Left cardiac atrium (tissue), 4 donors: ENCODE measurements around the gene DYNC1H1. TPM values are rescaled to one million over a fixed set of nuclear protein-coding genes. Genes with fewer than 3 reads are reported as not detected.
"Not testable (repeated sequence)": the region's sequence is repeated elsewhere in the genome, so short reads cannot be mapped to it uniquely, and the experiment has no call there.

Source experiments
- ATAC-seq, 2 donors: fragments of 200-7000 bp; cut with Tn5 transposase; one replicate each; pipeline ENCODE4 v1.9.1; 2020; ENCODE audit warnings: mild to moderate bottlenecking in 2 of 2, moderate library complexity in 2 of 2
- DNase-seq: peaks from one replicate; pipeline ENCODE4 v3.0.0-alpha.2; 2020
- intact Hi-C, 2 donors: fragments of 100-400 bp; cut with DNase I; formaldehyde crosslinking; loops; one replicate each; pipeline versions ENCODE4 v1.14.1 to v1.15.1; 2022 to 2023
- total RNA-seq, 2 donors: library from RNA; stranded (reverse); fragmentation: NEBNext Ultra II Directional; extraction: Animal tissue kit (Norgen Biotek cat#: 25700); gene quantifications; one replicate each; pipeline ENCODE4 v1.2.1, GENCODE V29; 2021
- donor health status: DM: no; HTN: yes; CAD: no.
- donor health status: DM: no; HTN: yes; CAD: no; lungs with severe emphysema.
- donor health status: DM: yes; HTN: yes; CAD: no.
- donor health status: Dilated cardiomyopathy.

DYNC1H1 gene
- total RNA-seq, 2 donors from 2014 or later = 298 to 361 TPM

DNA sequence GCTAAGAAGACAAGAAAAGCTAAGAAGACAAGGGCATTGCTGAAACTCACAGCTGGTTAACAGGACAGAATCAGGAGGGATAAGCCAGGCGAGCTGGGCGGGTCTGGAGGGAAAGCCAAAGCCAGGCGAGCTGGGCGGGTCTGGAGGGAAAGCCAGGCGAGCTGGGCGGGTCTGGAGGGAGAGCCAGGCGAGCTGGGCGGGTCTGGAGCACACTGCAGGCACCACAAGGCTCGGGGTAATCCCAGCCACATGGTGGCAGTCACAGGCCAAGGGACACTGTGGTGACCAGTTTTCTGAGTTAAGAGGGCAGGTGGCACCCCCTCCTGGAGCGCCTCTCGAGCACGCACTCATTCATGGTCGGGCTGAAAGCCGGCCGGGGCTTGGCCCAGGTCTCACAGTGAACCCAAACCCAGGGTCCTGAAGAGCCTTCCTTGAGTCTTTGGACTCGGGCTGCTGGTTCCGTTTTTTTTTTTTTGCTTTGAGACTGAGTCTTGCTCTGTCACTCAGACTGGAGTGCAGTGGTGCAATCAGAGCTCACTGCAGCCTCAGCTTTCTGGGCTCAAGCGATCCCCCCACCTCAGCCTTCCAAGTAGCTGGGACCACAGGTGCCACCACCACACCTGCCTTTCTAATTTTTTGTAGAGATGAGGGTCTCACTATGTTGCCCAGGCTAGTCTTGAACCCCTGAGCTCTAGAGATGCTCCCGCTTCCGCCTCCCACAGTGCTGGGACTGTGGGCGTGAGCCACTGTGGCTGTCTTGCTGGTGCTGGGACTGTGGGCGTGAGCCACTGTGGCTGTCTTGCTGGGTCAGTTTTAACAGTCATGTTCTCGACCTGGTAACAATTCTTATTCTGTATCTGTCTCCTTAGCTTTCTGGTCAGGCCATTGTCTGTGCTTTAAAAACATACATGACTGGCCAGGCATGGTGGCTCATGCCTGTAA, 82.2 kb downstream of the DYNC1H1 start:
- ATAC-seq = peak; percentile 88 to 92
- DNase-seq = peak; percentile 90
- intact Hi-C loops = loop anchor here in 1 of 2 donors (5.0 kb wide), 1 partner anchor 51 kb away; no protein-coding TSS in a partner anchor

DNA sequence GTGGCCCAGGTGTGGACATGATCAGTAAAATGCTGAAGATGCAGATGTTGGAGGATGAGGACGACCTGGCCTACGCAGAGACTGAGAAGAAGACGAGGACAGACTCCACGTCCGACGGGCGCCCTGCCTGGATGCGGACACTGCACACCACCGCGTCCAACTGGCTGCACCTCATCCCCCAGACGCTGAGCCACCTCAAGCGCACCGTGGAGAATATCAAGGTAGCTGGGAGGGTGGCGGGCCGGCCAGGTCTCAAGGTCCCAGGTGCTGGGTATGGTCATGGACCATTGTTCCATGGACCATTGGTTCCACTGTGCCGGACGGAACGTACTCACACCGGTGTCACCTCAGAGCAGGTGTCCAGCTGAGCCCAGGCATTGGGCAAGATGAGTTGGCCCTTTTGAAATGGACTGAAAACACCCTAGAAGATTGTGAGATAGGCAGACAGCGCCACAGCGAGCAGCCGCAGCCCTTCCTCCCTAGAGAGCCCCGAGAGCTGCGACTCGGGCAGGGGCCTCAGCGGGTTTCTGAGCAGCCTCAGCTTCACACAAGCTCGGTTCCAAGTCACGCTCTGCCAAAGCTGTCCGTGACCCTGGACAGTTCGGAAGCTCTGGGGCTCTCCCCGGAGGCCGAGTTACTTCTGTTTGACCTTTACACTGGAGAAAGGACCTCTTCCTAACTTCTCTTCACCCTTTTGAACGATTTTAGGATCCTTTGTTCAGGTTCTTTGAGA, 83.6 kb downstream of the DYNC1H1 start:
- ATAC-seq (no peak), DNase-seq (no peak)
- intact Hi-C loops = loop anchor here in 1 of 2 donors (5.0 kb wide), 1 partner anchor 49 kb away; no protein-coding TSS in a partner anchor

DNA sequence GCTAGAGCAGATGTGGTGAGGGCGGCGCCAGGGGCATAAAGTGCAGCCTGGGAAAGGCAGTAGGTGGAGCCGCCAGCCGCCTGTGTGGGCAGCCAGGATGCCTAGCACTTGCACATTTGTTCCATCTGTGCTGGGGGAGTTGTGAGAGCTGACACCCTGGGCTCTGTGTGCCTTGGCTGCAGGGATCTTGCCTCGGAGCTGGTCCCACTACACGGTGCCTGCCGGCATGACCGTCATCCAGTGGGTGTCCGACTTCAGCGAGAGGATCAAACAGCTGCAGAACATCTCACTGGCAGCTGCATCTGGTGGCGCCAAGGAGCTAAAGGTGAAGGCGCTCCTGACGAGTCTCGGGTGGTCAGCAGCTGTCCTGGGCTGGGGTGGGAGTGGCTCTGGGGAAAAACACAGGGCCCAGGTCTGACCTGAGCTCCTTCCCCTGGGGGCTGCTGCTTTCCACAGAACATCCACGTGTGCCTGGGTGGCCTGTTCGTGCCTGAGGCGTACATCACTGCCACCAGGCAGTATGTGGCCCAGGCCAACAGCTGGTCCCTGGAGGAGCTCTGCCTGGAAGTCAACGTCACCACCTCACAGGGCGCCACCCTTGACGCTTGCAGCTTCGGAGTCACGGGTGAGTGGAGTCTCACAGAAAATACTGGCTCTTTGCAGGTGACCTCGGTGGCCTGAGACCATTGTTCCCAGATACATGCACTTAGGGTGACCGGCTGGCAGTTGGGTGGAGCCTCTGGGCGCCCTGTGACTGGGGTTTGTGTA, 85.1 kb downstream of the DYNC1H1 start:
- DNase-seq = no peak
- ATAC-seq = no peak
- intact Hi-C loops = loop anchor here in 1 of 2 donors (5.0 kb wide), 1 partner anchor 48 kb away; no protein-coding TSS in a partner anchor

DNA sequence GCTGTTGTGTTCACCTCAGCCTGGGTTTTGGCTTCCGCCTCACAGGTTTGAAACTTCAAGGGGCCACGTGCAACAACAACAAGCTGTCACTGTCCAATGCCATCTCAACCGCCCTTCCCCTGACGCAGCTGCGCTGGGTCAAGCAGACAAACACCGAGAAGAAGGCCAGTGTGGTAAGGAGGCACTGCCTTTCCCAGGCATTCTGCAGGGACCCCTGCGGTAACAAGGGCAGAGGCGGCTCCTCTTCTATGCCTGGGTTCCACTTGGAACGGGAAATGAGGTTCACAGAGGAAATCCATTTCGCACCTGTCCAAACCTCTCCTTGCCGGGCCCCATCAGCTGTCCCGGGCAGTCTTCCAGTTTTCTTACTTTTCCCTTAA, 85.6 kb downstream of the DYNC1H1 start:
- DNase-seq (no peak), ATAC-seq (no peak)
- intact Hi-C loops = no loop called here

GRCh38 chr14:102050625-102051024, 86.3 kb downstream of the DYNC1H1 start:
- no peak for DNase-seq
- peak; percentile 27 to 39 for ATAC-seq
- intact Hi-C loops = no loop called here

GRCh38 chr14:102052522-102052921, 88.1 kb downstream of the DYNC1H1 start:
- intact Hi-C loops = no loop called here
- DNase-seq = no peak

GRCh38 chr14:102055181-102055901, 91.0 kb downstream of the DYNC1H1 start:
- no peak for DNase-seq
- intact Hi-C loops = no loop called here
- peak in 1 of 2 donors; percentile 34 for ATAC-seq

More at GRCh38 chr14:102052522-102052921, 88.1 kb downstream of the DYNC1H1 start:
- no peak for ATAC-seq

DNA sequence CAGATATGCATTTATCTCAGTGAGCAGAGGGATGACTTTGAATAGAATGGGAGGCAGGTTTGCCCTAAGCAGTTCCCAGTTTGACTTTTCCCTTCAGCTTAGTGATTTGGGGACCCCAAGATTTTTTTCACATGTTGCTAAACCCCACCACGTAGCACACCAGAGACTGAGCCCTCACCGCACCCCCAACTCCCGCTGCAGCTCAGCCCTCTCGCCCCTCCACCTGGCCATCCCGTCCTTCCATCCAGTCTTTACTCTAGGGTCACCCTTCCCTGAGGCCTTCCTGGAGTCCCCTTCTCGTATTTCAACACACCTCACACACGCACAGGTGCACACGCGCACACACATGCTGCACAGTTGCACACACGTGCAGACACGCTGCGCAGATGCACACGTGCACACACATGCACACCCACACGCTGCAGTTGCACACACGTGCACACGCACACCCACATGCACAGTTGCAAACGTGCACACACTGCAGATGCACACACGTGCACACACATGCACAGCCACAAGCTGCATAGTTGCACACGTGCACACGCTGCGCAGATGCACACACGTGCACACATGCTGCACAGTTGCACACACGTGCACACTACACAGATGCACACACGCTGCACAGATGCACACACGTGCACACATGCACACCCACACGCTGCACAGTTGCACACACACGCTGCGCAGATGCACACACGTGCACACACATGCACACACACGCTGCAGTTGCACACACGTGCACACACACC, 92.5 kb downstream of the DYNC1H1 start:
- DNase-seq (peak; percentile 7), ATAC-seq (no peak)
- intact Hi-C loops = no loop called here

GRCh38 chr14:102057480-102058114, 93.2 kb downstream of the DYNC1H1 start:
- peak; percentile 10 for DNase-seq
- intact Hi-C loops = no loop called here
- ATAC-seq = no peak

- DNase-seq (no peak), ATAC-seq (no peak)
- intact Hi-C loops = no loop called here
Observed at GRCh38 chr14:102058146-102058545, 93.8 kb downstream of the DYNC1H1 start.

DNA sequence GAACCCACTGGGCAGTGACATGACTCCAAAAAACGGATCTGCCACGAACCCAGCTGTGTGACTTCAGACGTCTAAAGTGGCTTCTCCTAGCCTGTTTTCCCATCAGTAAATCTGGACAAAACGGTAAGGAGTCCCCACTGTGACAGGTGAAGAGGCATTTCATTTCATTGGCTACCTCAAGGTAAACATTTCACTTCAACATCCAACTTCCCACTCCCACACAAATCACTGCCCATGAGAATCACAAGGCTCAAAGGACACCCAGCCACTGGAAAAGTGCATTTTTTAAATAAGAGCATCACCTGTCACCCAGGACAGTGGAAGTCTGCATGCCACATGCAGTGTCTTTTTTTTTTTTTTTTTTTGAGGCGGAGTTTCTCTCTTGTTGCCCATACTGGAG, 94.6 kb downstream of the DYNC1H1 start:
- no peak for DNase-seq
- intact Hi-C loops = no loop called here
- ATAC-seq = no peak

- intact Hi-C loops = loop anchor here (5.0 to 10.0 kb wide), 2 partner anchors 34 to 252 kb away; partner anchors contain the start of gene ZNF839 (in 1 of the 2)
- peak; percentile 96 for ATAC-seq
- peak; percentile 90 for DNase-seq
Observed at GRCh38 chr14:102063109-102063807, 98.9 kb downstream of the DYNC1H1 start.

DNA sequence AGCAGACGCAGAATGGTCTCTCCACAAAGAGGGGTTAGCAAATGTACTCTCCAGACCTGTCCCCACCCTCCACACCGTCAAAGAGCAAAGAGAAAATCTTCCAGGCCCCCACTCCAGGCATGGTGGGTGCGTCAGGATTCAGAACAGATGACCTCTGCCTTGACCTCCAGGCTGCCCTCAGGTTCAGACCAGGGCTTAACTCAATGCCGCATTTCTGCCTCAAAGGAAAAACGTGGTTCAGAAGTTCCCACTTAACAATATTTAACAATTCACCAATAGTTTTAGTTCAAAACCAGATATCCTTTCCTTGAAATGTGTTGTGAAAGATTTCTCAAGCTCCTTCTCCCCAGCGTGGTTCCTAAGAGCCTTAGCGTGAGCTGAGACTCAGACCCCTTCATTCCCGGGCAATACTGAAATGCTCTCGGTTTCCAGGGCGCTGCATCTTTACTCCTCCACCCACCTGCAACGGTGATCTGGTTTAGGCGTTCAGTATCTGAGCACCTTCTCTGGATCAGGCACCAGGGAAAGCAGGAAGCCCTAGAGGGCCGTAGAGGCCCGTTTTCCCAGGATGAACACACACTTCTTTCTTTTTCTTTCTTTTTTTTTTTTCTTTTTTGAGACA, 99.5 kb downstream of the DYNC1H1 start:
- peak in 1 of 2 donors; percentile 5 for ATAC-seq
- intact Hi-C loops = loop anchor here (5.0 to 10.0 kb wide), 2 partner anchors 33 to 251 kb away; partner anchors contain the start of gene ZNF839 (in 1 of the 2)
- DNase-seq = no peak

DNA sequence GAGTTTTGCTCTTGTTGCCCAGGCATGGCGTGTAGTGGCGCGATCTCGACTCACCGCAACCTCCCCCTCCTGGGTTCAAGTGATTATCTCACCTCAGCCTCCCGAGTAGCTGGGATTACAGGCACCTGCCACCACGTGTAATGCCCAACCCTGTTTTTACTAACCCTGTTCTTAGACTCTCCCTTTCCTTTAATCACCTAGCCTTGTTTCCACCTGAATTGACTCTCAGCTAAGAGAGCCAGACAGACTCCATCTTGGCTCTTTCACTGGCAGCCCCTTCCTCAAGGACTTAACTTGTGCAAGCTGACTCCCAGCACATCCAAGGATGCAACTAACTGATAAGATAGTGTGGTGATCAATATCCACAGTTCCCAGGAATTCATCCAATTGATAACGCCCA, 100.2 kb downstream of the DYNC1H1 start:
- ATAC-seq, DNase-seq: not testable (repeated sequence)
- intact Hi-C loops = loop anchor here (5.0 to 10.0 kb wide), 2 partner anchors 33 to 250 kb away; partner anchors contain the start of gene ZNF839 (in 1 of the 2)

DNA sequence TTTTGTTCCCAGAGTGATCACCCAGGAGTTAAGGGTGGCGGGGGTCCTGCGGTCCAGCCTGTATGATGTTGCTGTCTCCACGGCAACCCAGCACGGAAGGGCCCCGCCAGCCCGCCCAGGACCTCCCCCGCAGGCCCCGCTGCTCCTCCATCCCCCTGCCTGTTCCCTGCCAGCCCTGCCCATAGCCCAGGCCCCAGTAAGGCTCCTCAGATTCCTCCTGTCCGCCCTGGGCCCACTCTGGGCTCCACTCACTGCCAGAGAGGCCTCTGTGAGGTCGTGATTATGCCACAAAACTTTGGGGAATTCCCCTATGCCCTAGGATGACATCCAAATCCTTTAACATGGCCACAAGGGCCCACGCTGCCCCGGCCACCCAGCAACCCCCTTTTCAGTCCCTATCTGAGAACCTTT, 101.7 kb downstream of the DYNC1H1 start:
- ATAC-seq (no peak), DNase-seq (peak; percentile 3)
- intact Hi-C loops = loop anchor here in 1 of 2 donors (10.0 kb wide), 1 partner anchor 249 kb away; the partner anchor contains the start of gene ZNF839
